ENCODE data around the gene MYH6.

- no peak for TF ChIP-seq CTCF (IDR thresholded peaks at IDR 0.05)
- TF ChIP-seq SIN3A (IDR thresholded peaks at IDR 0.05; ENCODE audit: borderline replicate concordance, insufficient read depth, low read depth, low read length), result no peak
- TF ChIP-seq POLR2AphosphoS5 (IDR thresholded peaks at IDR 0.05; ENCODE audit: low read depth, low read length), result no peak
Measured at GRCh38 chr14:23436327-23437132, 28.5 kb upstream of the MYH6 start.
